ENCODE data around the gene MANBA.
"Not testable (repeated sequence)": the region's sequence is repeated elsewhere in the genome, so short reads cannot be mapped to it uniquely, and the experiment has no call there.

The MANBA gene

DNA sequence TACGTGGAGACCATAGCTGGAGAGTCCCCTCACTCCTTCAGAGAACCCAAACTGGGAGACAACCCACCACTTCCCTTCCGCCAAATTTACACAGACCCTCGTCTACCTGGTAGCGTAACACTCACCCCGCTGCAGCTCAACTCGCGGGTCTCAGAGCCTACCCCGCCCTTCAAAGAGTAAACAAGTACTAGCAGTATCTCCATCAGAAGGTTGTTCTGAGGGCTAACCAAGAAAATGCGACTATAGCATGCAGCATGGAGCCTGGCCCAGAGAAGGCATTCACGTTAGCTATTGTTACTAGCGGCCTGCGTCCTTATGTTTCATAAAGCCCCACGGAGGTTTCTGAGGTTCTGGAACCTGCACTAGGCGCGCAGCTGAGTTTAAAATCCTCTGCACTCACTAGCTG is 531 bp upstream of the MANBA start:
- DNase-seq = peak; percentile 17

DNA sequence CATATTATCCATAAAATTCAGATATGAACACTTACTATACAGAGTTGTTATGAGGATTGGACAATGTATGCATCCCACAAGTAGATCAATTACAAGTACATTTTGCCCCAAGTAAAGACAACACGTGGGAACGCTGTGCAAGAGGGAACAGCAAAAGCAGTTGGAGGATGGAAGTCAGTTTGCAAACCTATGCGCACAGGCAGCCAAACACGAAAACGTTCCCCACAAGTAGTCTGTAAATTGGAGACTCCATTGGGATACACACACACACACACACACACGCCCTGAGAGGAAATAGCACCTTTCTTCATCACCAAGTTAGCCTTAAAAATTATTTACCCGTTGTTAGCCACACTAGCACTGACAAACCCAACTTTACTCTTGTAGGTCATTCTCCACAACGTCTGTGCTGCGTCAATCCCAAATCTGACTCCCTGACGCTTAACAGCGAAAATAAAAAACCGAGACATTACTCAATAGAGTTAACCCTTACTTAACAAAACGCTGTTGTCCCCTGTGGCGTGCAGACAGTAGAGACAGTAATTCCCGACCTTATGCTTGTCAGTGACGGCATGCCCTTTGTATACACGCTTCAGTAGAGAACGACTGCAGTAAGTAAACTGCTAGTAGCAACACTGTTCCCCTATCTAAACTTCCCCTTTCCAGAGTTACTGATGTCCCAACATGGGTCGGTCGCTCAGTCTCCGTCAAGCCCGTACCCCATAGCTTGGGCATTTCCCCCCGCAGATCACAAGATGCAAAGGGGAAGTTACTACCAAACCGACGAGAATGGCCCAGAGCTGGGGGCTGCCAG is 730 bp downstream of the MANBA start:
- DNase-seq = peak; percentile 11

DNA sequence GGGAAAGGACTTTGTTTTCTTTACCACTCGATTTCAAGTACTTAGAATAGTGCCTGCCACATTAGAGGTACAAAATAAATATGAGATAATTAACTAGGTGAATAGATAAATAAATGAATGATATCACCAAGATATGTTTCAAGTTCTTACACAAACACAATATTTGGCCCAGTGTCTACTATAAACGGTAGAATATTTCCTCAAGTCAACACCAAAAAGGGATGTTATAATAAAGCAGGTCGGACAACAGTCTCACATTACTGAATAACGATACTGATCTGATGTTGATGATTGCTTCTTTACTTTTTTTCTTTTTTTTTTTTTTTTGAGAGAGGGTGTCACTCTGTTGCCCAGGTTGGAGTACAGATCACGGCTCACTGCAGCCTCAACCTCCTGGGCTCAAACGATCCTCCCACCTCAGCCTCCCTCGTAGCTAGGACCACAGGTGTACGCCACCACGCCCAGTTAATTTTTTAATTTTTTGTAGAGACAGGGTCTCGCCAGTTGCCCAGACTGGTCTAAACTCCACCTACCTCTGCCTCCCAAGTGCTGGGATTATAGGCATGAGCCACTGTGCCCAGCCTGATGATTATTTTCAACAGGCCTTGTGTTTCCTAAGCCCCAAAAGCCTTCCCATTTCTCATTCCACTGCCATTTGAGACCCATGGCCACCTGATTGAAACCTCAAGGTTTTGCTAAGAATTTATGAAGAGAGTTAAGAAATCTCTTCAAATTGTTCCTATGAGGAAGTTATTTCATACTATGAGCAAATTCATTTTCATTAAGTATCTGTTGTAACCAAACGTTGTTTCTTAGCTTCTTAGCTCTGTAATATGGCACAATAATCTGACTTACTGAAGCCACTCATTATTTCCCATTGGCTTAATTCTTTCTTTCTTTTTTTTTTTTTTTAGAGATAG is 2.3 kb downstream of the MANBA start:
- DNase-seq = peak; percentile 15

DNA sequence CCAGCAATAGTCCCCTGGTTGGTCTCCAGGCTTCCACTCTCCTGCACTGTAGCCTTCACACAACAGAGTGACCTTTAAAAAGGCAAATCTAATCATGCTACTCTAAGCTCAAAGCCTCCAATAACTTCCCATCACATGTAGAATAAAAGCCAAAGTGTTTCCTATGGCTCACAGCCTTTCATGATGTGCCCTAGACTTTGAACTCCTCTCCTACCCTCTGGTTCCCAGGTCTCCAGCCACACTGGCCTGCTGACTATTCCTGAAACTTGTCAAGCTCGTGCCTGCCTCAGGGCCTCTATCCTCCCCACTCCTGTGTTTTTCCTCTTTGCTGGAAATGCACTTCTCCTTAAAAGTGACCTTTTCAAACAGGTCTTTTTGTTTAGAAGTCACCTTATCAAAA is 3.1 kb downstream of the MANBA start:
- peak; percentile 10 for DNase-seq

DNA sequence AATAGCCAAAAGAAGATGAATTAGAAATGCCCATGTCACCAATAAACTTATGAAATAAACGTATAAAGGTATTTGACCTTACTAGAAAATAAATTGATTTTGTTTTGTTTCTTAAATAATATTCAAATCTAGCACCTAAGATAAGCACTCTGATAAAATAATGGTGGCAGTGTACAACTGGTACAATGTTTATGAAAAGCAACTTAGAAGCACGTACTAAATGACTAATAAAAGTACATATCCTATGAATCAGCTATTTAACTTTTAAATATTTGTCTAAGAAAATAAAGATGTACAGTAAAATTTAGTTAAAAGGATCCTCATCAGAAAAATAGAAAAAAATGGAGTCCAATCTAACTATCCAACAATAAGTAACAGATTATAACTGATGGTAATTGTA is 6.7 kb downstream of the MANBA start:
- DNase-seq = no peak

DNA sequence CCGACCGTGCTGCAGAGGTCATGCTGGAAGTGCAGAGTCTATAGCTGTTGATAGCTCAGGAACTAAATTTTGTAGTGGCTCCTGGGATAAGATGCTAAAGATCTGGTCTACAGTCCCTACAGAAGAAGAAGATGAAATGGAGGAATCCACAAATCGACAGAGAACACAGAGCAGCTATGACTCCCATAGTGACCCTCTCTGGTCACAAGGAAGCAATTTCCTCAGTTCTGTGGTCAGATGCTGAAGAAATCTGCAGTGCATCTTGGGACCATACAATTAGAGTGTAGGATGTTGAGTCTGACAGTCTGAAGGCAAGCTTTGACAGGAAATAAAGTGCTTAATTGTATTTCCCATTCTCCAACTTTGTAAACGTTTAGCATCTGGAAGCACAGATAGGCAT is 8.8 kb downstream of the MANBA start:
- DNase-seq = no peak

DNA sequence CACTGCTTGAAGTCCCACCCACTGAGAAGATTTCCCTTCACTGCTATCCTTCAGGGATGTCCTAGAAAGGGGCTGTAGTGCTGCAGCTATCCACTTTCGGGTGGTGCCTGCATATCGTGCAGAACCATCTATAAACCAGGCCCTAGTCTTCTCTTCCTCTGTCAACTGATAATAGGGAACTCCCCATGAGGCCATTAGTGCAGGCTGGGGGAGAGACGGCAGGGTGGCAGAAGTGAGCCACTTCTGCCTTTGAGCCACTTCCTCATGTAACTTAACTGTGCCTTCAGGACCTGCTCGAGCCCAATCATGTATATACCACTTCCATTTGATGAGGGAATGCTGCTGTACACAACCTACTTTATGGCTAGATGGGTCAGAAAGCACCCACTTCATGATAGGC is 17.4 kb downstream of the MANBA start:
- DNase-seq = not testable (repeated sequence)

DNA sequence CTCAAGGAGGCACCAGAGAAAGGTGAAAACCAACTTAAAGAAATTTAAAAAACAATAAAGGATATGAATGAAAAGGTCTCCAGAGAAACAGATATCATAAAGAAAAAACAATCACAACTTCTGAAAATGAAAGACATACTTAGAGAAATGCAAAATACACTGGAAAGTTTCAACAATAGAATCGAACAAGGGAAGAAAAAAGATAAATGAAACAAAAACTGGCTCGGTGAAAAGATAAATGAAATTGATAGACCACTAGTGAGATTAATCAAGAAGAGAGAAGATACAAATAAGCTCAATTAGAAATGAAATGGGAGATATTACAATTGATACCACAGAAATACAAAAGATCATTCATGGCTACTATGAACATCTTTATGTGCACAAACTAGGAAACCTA is 22.0 kb downstream of the MANBA start:
- not testable (repeated sequence) for DNase-seq

DNA sequence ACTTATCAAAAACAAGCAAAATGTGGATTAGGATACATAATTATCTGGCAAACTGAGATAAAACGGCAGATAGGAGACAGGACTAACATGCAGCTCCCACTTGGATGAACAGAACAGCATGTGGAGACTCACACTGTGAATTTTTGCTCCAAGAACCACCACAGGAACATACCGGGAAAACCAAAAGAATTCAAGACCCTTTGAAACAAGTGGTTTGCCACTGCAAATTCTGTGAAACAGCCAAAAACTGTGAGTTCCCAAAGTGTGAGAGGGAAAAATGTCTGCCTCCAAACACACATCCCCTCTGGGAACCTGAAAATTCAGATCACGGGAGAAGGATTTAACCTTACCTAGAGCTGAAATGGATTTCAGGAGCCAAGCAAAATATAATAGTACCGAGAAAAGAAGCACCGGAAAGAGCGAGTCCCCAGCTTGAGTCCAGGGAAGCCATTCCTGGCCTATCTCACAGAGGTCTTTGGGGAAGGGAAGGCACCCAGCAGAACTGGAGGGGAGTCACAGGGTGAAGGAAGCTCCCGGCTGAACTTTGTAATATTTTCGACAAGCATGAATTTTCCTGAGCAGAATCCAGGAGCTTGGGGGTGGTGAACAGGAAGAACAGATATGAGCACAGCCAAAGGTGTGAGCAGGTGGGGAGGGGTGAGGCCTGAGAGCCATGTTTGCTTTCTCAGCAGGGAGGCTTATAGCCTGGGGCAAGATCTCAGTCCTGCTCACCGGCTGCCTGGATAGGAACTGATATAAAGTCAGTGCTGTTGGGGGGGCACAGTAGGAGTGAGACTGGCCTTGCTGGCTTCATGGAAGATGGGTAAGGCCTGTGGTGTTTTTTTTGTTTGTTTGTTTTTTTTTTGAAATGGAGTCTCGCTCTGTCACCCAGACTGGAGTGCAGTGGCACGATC is 23.9 kb downstream of the MANBA start:
- peak; percentile 56 for DNase-seq

DNA sequence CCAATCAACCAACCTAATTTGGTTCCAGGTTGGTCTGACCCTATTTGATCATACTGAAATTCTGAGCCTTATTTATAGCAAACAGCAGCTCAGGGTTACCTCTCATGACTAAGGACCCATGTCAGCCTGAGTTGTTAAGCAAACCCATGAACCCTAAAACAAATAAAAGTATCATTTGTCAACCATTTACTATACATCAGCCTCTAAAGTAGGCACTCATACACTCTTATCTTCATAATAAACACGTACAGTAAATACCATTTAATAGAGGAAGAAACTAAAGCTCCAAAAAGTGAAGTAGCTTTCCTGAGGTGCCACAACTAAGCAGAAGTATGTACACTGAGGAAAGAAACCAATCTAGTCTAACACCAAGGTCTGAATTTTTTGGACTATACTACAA is 25.2 kb downstream of the MANBA start:
- DNase-seq = peak; percentile 77

DNA sequence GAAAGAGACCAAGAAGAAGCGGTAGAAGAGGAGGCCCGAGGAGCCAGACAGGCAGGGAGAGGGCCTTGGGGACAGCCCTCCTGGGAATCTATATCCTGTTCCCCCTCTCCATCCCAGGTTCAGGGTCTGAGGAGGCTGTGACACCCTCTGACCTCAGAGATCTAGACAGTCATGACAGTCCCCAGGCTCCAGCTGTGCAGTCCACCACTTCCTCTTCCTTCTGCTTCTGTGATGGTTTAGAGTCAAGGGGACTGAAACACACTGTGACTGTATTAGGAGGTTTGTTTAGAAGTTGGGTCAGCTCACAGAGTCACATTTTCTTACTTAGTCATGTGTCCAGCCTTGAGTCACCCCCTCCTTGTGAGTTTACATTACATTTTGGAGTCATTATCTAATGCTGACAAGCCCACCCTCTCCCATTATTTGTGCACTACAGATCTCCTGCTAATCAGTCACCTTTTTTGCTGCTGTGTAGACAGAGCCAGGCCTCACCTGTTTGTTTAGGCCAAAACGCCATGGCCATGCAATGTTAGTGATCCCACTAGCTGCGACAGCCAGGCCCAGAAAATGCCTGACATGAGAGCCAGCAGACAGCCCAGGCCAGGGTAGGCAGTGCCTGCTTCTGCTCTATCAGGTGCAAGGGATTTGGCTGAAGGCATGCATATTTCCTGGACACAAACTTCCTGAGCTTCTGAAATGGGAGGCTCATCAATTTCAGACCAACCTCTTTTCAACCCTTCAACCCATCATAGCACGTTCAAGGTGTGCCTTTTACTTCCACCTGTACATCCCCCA is 26.0 kb downstream of the MANBA start:
- DNase-seq = no peak

DNA sequence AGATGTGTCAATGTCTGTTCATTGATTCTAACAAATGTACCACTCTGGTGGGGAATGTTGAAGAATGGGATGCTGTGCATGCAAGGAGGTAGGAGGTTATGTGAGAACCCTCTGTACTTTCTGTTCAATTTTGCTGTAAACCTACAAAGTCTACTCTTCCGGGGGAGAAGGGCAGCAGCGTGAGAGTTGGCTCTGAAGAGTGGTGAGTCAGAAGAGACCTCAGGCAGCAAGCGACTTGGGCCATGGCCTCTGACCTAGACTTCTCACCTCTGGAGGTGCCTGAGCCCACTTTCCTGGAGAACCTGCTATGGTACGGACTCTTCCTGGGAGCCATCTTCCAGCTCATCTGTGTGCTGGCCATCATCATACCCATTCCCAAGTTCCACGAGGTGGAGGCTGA is 26.7 kb downstream of the MANBA start:
- no peak for DNase-seq

DNA sequence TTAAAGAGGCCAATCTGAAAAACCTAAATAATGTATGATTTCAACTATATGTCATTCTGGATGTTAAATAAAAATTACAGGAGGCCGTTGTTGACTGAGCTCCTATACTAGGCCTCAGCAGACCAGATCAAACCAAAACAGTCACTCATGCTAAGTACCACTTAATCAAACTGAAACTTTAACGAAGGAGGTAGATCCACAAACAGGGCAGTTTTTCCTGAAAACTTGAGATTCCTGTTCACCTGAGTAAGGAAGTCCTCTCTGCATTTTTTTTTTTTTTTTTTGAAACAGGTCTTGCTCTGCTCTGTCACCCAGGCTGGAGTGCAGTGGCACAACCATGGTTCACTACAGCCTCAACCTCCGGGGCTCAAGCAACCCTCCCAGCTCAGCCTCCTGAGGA is 27.7 kb downstream of the MANBA start:
- DNase-seq = no peak

DNA sequence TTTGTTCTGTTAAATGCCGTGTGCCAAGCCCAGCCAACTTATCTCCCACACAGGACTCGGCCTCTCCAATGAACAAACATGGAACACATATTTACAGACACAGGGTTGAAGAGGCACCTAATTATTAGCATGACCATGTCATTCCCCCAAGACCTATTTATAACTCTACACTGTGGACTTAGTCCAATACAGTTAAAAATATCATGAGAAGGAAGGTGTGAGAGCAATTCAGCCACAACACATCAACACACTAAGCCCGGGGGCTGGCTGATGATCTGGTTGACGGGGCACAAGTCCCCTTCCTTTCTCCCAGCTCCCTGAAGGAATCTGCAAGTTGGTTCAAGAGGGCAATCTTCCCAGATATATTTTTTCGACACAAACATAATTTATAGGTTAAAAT is 28.1 kb downstream of the MANBA start:
- no peak for DNase-seq

DNA sequence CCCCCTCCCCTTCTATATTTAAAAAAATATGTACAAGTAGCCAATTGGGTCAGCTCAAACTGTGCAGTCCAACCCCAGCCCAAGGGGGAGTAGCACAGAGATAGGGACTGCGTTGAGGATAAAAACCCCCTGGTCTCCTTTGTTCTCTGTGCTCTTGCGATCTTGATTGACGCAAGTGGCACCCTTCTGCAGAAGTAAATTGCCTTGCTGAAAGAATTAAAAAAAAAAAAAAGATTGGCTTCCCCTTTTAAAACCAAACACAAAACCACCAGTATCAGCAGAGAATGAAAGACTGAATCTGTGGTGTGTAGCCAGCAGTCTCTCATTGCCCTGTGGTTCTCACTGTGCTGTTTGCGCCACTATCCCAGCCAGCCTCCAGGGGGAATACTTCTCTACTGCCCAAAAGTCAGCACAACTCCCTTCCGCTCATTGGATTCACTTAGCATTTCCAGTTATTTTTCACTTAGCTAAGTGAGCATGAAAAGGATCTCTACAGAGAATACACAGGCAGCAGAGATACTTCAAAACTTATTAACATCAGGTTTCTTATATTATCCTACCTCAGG is 29.7 kb downstream of the MANBA start:
- no peak for DNase-seq

DNA sequence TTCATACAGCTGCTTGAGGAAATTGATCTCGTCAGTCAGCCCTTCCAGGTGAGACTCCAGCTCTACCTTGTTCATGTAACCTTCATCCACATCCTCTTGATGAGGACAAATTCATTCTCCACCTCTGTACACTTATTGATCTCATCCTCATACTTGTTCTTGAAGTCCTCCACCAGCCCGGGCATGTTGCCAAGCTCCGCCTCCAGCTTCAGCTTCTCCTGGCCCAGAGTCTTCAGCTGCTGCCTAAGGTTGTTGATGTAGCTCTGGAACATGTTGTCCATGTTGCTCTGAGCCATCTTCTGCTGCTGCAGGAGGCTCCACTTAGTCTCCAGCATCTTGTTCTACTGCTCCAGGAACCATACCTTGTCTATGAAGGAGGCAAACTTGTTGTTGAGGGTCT is 31.3 kb downstream of the MANBA start:
- DNase-seq = peak; percentile 6

DNA sequence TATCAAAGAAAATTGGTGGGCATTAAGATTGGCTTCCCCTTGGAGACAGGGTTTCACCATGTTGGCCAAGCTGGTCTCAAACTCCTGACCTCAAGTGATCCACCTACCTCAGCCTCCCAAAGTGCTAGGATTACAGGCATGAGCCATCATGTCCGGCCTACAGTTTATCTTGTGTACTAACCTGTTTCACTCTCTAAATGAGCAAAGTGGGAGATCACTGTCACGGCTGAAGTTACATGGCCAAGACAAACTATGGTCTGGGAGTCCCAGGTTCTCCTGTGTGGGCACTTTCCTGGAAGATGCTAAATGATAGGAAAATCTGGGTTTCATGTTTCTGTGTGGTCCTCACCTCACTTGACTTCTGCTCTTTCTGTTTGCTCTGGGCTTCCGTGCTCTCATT is 33.8 kb downstream of the MANBA start:
- DNase-seq = not testable (repeated sequence)

DNA sequence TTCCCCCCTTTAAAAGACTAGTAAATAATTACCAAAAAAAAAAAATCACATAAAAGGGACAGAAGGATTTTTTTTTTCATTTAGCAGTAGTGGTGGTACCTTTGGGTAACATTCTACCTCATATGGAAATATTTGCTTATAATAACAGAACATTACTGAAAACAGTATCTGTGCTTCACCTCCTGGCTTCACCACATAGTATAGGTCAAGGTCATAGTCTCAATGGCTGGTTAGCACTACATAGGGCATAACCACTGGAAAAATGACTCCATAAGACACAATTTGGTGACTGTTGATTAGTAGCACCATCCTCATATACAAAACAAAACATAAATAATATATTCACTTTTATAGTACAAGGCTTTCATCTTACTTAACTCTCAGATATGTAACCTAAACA is 34.7 kb downstream of the MANBA start:
- DNase-seq = no peak

DNA sequence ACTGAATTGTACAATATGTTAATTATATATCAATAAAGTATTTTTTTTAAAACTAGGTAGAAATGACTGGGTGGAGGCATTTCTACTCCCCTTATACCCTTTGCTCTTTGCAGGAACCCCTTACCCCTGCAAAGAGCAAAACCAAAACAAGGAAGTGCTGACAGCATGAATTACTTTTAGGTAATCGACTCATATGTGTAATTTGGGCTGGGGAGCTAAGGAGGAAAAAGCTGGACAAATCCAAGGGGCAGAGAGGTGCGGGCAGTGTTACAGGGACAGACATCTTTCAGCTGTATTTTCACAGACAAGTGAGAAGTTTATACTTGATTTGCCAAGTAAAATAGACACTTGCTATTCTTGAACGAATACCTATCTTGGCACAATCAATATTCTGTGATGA is 35.5 kb downstream of the MANBA start:
- DNase-seq = no peak

DNA sequence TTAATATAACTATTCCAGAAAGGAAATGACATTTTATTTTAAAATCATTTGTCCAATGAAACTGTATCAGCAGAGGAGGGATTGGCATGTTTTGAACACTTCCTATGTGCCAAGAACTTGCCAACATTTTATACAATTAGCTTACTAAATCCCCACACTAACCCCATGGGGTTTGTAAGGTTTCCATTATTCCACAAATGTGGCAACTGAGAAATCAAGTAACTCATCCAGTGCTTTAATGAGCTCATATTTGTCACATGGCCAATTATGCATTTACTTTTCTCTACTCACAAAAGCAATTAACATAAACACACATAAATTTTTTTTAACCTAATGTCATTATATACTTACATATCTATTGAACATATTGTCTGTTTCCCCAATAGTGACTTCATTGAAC is 37.3 kb downstream of the MANBA start:
- DNase-seq = no peak

DNA sequence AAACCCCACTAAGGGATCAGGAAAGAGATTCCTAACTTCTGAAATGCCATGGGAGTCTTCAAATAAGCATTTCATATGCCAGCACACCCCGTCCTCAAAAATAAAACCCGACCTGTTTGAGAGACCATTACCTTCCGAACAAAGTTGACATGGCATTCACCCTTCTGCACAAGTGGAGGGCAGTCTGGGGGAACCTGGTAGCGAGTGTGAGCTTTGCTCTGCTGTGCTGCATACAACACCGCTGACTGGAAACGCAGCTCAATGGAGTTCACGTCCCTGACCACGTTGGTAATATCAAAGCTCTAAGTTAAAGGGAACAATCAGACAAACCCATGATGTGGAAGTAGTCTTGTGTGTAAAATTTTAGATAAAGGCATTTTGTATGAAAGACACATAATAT is 38.0 kb downstream of the MANBA start:
- no peak for DNase-seq
